ENCODE measurements around the gene IER3.
A peak's percentile ranks its signal among the peaks of the same experiment; 100 is the strongest.
"Not testable (repeated sequence)": the region's sequence is repeated elsewhere in the genome, so short reads cannot be mapped to it uniquely, and the experiment has no call there.

The IER3 gene

DNA sequence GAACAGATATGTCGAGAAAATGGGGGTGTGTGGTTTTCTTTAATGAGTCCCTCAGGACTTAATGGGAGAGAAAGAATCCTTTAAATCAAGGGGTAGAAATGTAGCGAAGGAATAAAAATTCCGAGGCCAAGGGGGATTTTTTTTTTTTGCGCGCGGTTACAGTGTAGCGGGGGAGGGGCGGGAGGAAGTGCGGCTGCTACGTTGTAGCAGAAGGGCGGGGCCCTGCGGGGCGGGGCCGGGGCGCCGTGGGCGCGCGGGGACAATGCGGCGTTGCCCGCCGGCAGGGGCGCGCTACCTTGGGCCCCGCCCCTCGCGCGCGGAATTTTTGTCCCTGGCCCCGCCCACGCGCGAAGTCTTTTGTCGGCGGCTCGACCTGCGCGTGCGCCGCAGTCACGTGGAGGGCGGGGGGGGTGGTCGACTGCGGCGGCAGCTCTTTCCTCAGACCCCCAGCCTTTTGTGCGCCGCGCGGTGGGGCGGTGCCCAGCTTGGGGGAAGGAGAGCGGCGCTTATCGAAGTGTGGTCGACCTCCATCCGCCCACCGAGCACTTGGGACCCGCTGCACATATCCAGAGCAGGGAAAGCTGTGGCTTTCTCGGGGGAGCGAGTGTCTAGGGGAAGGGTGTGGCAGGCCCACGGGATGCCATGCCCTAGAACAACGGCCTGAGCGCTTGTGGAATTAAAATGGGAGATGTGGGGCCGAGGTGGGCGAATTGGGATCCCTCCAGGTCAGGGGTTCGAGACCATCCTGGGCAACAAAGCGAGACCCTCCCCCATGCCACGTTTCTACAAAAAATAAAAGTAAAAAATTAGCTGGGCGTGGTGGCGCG, 22.9 kb downstream of the IER3 start:
- DNase-seq (ENCODE audit: low read depth in 2 of 2) = peak; percentile 89 to 96
- TF ChIP-seq, protein P1, sequence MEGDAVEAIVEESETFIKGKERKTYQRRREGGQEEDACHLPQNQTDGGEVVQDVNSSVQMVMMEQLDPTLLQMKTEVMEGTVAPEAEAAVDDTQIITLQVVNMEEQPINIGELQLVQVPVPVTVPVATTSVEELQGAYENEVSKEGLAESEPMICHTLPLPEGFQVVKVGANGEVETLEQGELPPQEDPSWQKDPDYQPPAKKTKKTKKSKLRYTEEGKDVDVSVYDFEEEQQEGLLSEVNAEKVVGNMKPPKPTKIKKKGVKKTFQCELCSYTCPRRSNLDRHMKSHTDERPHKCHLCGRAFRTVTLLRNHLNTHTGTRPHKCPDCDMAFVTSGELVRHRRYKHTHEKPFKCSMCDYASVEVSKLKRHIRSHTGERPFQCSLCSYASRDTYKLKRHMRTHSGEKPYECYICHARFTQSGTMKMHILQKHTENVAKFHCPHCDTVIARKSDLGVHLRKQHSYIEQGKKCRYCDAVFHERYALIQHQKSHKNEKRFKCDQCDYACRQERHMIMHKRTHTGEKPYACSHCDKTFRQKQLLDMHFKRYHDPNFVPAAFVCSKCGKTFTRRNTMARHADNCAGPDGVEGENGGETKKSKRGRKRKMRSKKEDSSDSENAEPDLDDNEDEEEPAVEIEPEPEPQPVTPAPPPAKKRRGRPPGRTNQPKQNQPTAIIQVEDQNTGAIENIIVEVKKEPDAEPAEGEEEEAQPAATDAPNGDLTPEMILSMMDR (IDR thresholded peaks at IDR 0.05; ENCODE audit: low read depth, low read length) = no peak
- H3K4me3 ChIP-seq (replicated peaks in 1 of 2; ENCODE audit: low read depth in 2 of 2, low read length in 2 of 2) = peak overlapping the region; percentile 86 to 95

DNA sequence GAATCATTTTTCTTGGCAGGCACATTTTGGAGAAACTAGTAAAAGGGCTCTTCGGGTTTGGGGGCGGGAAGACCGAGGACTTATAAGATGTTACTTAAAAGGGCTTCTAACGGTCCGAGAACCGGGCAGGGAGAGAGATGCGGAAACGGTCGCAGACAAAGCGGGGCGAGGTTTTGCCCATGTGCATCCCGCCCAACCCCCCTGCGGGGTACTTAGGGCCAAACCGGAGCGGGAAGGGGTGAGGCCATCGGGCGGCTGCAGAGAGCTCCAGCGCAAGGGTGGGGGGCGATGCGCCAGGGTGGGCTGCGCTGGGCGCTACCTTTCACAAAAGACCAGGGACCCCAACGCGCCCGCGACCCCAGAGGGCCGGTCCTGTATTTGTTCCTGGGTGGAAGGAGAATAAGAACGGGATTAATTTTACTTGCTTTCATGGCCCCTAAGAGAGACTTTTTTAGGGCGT, 23.6 kb downstream of the IER3 start:
- TF ChIP-seq, protein P1 (IDR thresholded peaks at IDR 0.05; ENCODE audit: low read depth, low read length) = no peak
- peak; percentile 52 to 53 for DNase-seq (ENCODE audit: low read depth in 2 of 2)
- H3K4me3 ChIP-seq (replicated peaks in 1 of 2; ENCODE audit: low read depth in 2 of 2, low read length in 2 of 2) = peak overlapping the region; percentile 69 to 95

DNA sequence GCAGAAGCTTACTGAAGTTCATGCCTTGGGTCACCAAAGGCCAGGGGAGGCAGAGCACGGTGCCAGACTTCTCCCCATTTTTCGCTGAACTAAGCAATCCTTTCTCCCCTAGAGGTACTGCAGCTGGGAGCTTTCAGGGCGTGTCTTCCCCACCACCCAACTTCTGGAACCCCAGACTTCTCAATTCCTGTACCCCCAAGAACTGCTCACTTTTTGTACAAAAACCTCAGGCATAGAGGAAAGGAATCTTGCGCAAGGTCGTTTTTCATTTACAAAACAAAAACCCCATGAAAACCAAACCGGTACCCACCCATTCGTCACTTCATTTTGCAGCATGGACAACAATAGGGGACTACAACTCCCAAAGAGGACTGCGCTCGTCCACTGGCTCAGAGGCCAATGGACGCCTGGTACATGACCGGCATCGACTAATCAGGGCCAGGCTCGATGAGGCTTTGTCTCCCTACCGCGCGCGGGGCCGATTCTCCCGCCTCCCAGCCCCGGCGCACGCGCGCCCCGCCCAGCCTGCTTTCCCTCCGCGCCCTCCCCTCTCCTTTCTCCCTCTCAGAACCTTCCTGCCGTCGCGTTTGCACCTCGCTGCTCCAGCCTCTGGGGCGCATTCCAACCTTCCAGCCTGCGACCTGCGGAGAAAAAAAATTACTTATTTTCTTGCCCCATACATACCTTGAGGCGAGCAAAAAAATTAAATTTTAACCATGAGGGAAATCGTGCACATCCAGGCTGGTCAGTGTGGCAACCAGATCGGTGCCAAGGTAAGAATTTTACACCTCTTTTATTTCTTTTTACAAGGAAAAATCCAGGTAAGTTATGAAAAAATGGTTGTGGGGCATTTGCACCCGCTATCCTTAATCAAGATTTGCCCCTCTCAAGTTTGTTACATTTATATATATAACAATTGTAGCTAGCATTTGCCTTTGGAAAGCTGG, 24.3 kb downstream of the IER3 start, which contains the start of gene TUBB:
Gene TUBB (plus strand): TSS at position 562 of the 947 bp plus-strand sequence. CDS start 155 bp downstream, at position 717.
- H3K4me3 ChIP-seq (replicated peaks in 1 of 2; ENCODE audit: low read depth in 2 of 2, low read length in 2 of 2) = peak within 1 kb of the TSS; percentile 69 to 95
- DNase-seq (ENCODE audit: low read depth in 2 of 2) = peak; percentile 98 to 99
- TF ChIP-seq, protein P1 (IDR thresholded peaks at IDR 0.05; ENCODE audit: low read depth, low read length) = peak; percentile 5

DNA sequence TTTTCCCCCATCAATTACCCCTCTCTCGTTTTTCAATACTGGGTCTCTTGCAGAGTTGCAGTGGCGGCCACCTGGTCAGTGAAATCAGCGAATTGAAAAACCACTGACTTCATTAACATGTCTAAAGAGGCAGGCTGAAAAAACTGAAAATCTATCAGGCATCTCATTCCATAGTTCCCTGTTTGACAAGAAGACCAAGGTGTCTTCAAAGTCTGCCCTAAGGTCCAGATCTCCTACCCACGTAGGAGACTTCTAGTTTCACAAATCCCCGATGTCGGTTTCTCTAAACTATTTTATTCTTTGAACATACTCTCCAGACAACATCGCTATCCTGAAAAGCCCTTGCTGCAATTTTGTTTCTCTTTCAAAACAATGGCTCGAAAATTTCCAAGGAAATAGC, 25.0 kb downstream of the IER3 start:
- TF ChIP-seq, protein P1 (IDR thresholded peaks at IDR 0.05; ENCODE audit: low read depth, low read length) = no peak
- peak overlapping the region; percentile 52 to 95 for H3K4me3 ChIP-seq (replicated peaks in 1 of 2; ENCODE audit: low read depth in 2 of 2, low read length in 2 of 2)
- no peak for DNase-seq (ENCODE audit: low read depth in 2 of 2)

DNA sequence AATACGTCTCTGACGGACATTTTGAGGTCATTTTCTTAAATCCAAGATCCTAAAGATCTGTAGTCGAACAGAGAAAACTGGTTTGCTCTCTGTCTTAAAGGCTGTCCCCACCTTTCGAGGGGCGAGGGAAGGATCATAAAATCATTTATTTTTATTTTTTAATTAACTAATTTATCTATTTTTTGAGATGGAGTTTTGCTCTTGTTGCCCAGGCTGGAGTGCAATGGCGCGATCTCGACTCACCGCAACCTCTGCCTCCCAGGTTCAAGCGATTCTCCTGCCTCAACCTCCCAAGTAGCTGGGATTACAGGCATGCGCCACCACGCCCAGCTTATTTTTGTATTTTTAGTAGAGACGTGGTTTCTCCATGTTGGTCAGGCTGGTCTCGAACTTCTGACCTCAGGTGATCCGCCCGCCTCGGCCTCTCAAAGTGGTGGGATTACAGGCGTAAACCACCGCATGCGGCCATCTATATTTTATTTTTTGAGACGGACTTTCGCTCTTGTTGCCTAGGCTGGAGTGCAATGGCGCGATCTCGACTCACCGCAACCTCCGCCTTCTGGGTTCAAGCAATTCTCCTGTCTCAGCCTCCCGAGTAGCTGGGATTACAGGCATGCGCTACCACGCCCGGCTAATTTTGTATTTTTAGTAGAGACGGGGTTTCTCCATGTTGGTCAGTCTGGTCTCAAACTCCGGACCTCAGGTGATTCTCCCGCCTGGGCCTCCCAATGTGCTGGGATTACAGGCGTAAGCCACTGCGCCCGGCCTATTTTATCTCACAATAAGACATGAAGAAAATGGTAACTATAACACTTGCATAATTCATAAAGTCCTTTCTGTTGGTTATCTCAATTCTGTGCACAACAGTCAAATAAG, 26.3 kb downstream of the IER3 start:
- DNase-seq (ENCODE audit: low read depth in 2 of 2) = not testable (repeated sequence)
- peak overlapping the region; percentile 33 to 36 for H3K4me3 ChIP-seq (replicated peaks in 1 of 2; ENCODE audit: low read depth in 2 of 2, low read length in 2 of 2)

DNA sequence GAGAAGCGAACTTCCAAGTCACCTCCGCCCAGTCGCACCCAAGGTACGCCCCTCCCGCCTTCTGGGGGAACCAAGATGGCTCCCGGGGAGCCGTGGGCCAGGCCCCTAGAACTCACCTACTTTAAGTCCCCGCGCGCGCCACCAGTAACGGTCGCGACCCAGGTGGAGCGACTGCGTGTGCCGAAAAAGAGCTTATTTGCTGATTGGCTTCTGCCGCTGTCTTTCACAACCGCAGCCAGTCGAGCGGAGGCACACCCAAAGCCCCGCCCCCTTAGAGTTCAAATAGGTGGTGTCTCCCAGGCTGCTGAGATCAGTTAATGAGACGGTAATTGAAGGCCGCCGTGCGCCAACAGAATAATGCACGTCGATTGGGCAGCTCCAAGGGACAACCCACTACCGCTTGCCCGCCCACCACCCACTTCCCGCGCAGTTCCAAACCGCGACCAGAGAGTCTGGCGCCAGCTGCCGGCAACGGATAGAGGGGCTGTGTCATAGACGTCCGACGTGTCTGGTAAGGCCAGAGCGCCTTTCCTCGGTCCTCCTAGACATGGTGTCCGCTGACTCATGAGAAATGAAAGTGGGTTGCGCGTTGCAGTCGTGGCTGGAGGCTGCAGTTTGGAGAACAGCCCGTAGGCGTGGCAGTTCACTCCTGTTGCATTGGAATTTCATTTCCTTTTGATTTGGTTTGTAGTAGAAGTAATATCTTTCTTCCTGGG, 27.1 kb downstream of the IER3 start, which contains the start of gene MDC1:
Gene MDC1 (minus strand): TSS at position 153 of the 716 bp plus-strand sequence. CDS start 2,106 bp downstream, outside the sequence.
- TF ChIP-seq, protein P1 (IDR thresholded peaks at IDR 0.05; ENCODE audit: low read depth, low read length) = peak; percentile 35
- peak; percentile 100 for DNase-seq (ENCODE audit: low read depth in 2 of 2)
- peak within 1 kb of the TSS; percentile 75 to 76 for H3K4me3 ChIP-seq (replicated peaks in 1 of 2; ENCODE audit: low read depth in 2 of 2, low read length in 2 of 2)
